WERI-Rb-1 (cell line): ENCODE measurements around the gene DCP2.
"Not testable (repeated sequence)": the region's sequence is repeated elsewhere in the genome, so short reads cannot be mapped to it uniquely, and the experiment has no call there.

Experiments used
- DNase-seq: peaks from one replicate; pipeline ENCODE4 v3.0.0-alpha.2; 2020
- H3K27ac ChIP-seq: fragments of 250-450 bp; sonication (Bioruptor Pico); 2 replicates; pipeline ENCODE4 v1.5.1; 2020; ENCODE audit warnings: mild to moderate bottlenecking, moderate library complexity
- H3K27me3 ChIP-seq: fragments of 250-450 bp; sonication (Bioruptor Pico); 2 replicates; pipeline ENCODE4 v1.5.1; 2021; ENCODE audit warnings: mild to moderate bottlenecking, low read depth, moderate library complexity; ENCODE audit not compliant: insufficient read depth, severe bottlenecking
- H3K36me3 ChIP-seq: fragments of 250-450 bp; sonication (Bioruptor Pico); 2 replicates; pipeline ENCODE4 v1.5.1; 2020; ENCODE audit warnings: mild to moderate bottlenecking, moderate library complexity
- H3K4me3 ChIP-seq: 2 replicates; pipeline ENCODE4 v1.5.1; 2011; ENCODE audit warnings: low read depth, mild to moderate bottlenecking, control low read depth, low read length
- H3K9me3 ChIP-seq: fragments of 250-450 bp; sonication (Bioruptor Pico); 2 replicates; pipeline ENCODE4 v1.5.1; 2021; ENCODE audit warnings: mild to moderate bottlenecking, moderate library complexity; ENCODE audit not compliant: severe bottlenecking
- TF ChIP-seq, protein P1 (sequence below): IDR thresholded peaks from 2 replicates; pipeline ENCODE4 v1.5.1; 2011; ENCODE audit warnings: low read depth, mild to moderate bottlenecking, control low read depth, inconsistent platforms, low read length

The DCP2 gene

DNA sequence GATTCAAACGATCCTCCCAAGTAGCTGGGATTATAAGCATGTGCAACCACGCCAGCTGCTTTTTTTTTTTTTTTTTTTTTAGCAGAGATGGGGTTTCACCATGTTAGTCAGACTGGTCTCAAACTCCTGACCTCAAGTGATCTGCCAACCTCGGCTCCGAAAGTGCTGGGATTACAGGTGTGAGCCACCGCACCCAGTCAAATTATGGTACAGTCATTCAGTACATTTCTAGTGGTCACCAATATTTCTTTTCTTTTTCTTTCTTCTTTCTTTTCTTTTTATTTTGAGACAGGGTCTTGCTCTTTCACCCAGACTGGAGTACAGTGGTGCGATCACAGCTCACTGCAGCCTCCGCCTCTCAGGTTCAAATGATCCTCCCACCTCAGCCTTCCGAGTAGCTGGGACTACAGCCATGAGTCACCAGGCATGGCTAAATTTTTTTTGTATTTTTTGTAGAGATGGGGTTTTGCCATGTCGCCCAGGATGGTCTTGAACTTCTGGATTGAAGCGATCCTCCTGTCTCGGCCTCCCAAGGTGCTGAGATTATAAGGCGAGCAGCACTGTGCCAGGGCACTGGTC lies 25.4 kb upstream of the DCP2 start:
- H3K4me3 ChIP-seq, result no peak overlapping the region
- no peaks in the 10 kb centered on the region for H3K36me3 ChIP-seq
- TF ChIP-seq, protein P1, sequence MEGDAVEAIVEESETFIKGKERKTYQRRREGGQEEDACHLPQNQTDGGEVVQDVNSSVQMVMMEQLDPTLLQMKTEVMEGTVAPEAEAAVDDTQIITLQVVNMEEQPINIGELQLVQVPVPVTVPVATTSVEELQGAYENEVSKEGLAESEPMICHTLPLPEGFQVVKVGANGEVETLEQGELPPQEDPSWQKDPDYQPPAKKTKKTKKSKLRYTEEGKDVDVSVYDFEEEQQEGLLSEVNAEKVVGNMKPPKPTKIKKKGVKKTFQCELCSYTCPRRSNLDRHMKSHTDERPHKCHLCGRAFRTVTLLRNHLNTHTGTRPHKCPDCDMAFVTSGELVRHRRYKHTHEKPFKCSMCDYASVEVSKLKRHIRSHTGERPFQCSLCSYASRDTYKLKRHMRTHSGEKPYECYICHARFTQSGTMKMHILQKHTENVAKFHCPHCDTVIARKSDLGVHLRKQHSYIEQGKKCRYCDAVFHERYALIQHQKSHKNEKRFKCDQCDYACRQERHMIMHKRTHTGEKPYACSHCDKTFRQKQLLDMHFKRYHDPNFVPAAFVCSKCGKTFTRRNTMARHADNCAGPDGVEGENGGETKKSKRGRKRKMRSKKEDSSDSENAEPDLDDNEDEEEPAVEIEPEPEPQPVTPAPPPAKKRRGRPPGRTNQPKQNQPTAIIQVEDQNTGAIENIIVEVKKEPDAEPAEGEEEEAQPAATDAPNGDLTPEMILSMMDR, result no peak
- no peak for DNase-seq
- H3K27me3 ChIP-seq, result no peaks in the 10 kb centered on the region
- no peak overlapping the region for H3K27ac ChIP-seq
- H3K9me3 ChIP-seq, result peaks cover 5% of the 10 kb centered on the region

DNA sequence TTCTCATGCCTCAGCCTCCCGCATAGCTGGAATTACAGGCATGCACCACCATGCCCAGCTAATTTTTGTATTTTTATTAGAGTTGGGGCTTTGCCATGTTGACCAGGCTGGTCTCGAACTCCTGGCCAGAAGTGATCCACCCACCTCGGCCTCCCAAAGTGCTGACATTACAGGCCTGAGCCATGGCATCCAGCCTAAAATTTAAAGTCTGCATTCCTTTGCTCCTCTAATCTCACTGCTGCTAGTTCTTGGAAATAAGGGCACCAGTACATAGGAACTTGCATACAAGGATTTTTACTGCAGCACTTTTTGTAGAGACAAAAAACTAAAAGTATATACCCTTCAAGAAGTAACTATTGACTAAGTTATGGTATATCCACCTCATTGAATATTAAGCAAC lies 20.0 kb upstream of the DCP2 start:
- Histone ChIP-seq H3K9me3 (peaks cover 5% of the 10 kb centered on the region), H3K27me3 (no peaks in the 10 kb centered on the region), H3K27ac (no peak overlapping the region), H3K36me3 (no peaks in the 10 kb centered on the region), H3K4me3 (no peak overlapping the region)
- DNase-seq, result no peak
- TF ChIP-seq, protein P1, result no peak

DNA sequence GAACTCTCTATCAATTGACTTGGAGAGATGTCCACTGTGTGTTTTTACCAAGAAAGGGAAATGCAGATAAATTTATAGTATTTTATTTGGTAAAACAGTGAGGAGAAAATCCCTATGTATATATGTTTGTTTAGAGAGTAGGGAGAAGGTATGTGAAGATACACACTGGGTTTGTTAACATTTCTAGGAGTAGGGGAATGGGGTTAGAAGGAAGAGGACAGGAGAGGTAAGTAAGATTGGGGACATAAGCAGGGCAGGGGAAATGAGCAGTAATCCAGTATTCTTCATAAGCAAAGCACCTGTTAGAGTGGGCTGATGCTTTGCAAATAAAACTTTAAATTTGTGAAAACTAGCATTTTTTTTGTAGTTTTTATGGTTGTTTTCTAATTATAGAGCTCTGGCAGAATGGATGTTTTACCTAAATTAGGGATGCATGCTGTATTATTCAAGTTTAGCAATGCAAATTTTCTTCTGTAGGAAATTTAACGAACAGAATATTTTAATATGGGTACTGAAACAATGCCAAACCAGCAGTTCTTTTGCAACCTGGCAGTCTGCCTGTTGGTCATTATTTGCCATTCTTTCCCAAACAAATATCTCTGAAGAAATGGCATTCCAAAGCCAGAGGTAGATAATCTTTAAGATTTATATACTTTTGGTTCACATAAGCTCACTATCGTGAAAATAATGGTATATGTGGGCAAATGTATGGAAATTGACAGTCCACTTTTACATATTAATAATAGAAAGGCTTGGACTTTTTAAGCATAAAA lies 19.4 kb upstream of the DCP2 start:
- no peak for DNase-seq
- TF ChIP-seq, protein P1, result no peak
- Histone ChIP-seq H3K9me3 (peaks cover 5% of the 10 kb centered on the region), H3K27me3 (no peaks in the 10 kb centered on the region), H3K4me3 (no peak overlapping the region), H3K36me3 (no peaks in the 10 kb centered on the region), H3K27ac (no peak overlapping the region)

- Histone ChIP-seq H3K27ac (peak overlapping the region; percentile 95), H3K27me3 (no peaks in the 10 kb centered on the region), H3K36me3 (no peaks in the 10 kb centered on the region), H3K4me3 (no peak overlapping the region), H3K9me3 (peaks cover 5% of the 10 kb centered on the region)
- TF ChIP-seq, protein P1, result no peak
- no peak for DNase-seq
Measured at GRCh38 chr5:112958093-112959088, 18.2 kb upstream of the DCP2 start.

- H3K36me3 ChIP-seq, H3K27me3 ChIP-seq, H3K9me3 ChIP-seq: not testable (repeated sequence)
- peak; percentile 79 for DNase-seq
- H3K4me3 ChIP-seq, result 0 out of 2 replicates have a peak overlapping the region, but pooled peaks have one; percentile 19
- peak overlapping the region; percentile 95 for H3K27ac ChIP-seq
Measured at GRCh38 chr5:112959872-112960271, 16.7 kb upstream of the DCP2 start.

GRCh38 chr5:112960315-112960714 lies 16.3 kb upstream of the DCP2 start:
- Histone ChIP-seq H3K27me3 (no peaks in the 10 kb centered on the region), H3K9me3 (no peaks in the 10 kb centered on the region), H3K4me3 (peak overlapping the region; percentile 35), H3K27ac (peak overlapping the region; percentile 95), H3K36me3 (no peaks in the 10 kb centered on the region)
- peak; percentile 84 for DNase-seq
- TF ChIP-seq, protein P1, result no peak
